HEK293T (cell line): Measurements from ENCODE around the gene CREB3L4.

ENCODE experiments used
- ARNT ChIP-seq: fragments of 450-650 bp; IDR thresholded peaks from 2 replicates; pipeline ENCODE4 v1.6.1; 2017; ENCODE audit warnings: mild to moderate bottlenecking
- BHLHE40 ChIP-seq: fragments of 450-650 bp; IDR thresholded peaks from 2 replicates; pipeline ENCODE4 v1.6.1; 2016; ENCODE audit warnings: mild to moderate bottlenecking, moderate library complexity, borderline replicate concordance
- ELF4 ChIP-seq: fragments of 450-650 bp; IDR thresholded peaks from 2 replicates; pipeline ENCODE4 v1.6.1; 2017; ENCODE audit warnings: antibody characterized with exemption
- FOXA1 ChIP-seq: fragments of 450-650 bp; IDR thresholded peaks from 2 replicates; pipeline ENCODE4 v1.6.1; 2016; ENCODE audit warnings: mild to moderate bottlenecking
- FOXK2 ChIP-seq: fragments of 450-650 bp; IDR thresholded peaks from 2 replicates; pipeline ENCODE4 v1.6.1; 2016; ENCODE audit warnings: mild to moderate bottlenecking
- FOXM1 ChIP-seq: fragments of 450-650 bp; IDR thresholded peaks from 2 replicates; pipeline ENCODE4 v1.6.1; 2017; ENCODE audit warnings: mild to moderate bottlenecking, borderline replicate concordance
- HDGF ChIP-seq: fragments of 450-650 bp; IDR thresholded peaks from 2 replicates; pipeline ENCODE4 v1.6.1; 2017; ENCODE audit warnings: antibody characterized with exemption, borderline replicate concordance
- L3MBTL2 ChIP-seq: fragments of 450-650 bp; conservative IDR thresholded peaks from 2 replicates; pipeline ENCODE4 v1.6.1; 2016; ENCODE audit warnings: mild to moderate bottlenecking
- LEF1 ChIP-seq: fragments of 450-650 bp; IDR thresholded peaks from 2 replicates; pipeline ENCODE4 v1.6.1; 2017; ENCODE audit warnings: mild to moderate bottlenecking, borderline replicate concordance
- NFRKB ChIP-seq: fragments of 450-650 bp; IDR thresholded peaks from 2 replicates; pipeline ENCODE4 v1.6.1; 2016; ENCODE audit warnings: mild to moderate bottlenecking, moderate library complexity
- SP1 ChIP-seq: fragments of 450-650 bp; IDR thresholded peaks from 2 replicates; pipeline ENCODE4 v1.6.1; 2017
- TARDBP ChIP-seq: fragments of 450-650 bp; IDR thresholded peaks from 2 replicates; pipeline ENCODE4 v1.6.1; 2016
- ZNF384 ChIP-seq: fragments of 450-650 bp; IDR thresholded peaks from 2 replicates; pipeline ENCODE4 v1.6.1; 2016
- TF ChIP-seq, protein P1 (sequence below): fragments of 450-650 bp; IDR thresholded peaks from 2 replicates; pipeline ENCODE4 v1.6.1; 2016

- TF ChIP-seq BHLHE40 (no peak), TARDBP (no peak), ELF4 (no peak), FOXM1 (no peak), HDGF (no peak), ZNF384 (no peak), FOXK2 (no peak), SP1 (no peak), NFRKB (no peak), LEF1 (no peak), L3MBTL2 (no peak), FOXA1 (no peak), ARNT (no peak)
- TF ChIP-seq, protein P1, sequence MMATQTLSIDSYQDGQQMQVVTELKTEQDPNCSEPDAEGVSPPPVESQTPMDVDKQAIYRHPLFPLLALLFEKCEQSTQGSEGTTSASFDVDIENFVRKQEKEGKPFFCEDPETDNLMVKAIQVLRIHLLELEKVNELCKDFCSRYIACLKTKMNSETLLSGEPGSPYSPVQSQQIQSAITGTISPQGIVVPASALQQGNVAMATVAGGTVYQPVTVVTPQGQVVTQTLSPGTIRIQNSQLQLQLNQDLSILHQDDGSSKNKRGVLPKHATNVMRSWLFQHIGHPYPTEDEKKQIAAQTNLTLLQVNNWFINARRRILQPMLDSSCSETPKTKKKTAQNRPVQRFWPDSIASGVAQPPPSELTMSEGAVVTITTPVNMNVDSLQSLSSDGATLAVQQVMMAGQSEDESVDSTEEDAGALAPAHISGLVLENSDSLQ: no peak; the same call in 1 of the 2 replicates
These were observed 10.7 kb downstream of the CREB3L4 start for GRCh38 chr1:153978274-153978909.
